Dermis blood vessel endothelial cell (primary cell): ENCODE measurements around the gene UCKL1. TPM values are rescaled to one million over a fixed set of nuclear protein-coding genes. Genes with fewer than 3 reads are reported as not detected.
A peak's percentile ranks its signal among the peaks of the same experiment; 100 is the strongest.
"Not testable (repeated sequence)": the region's sequence is repeated elsewhere in the genome, so short reads cannot be mapped to it uniquely, and the experiment has no call there.

Source experiments
- DNase-seq: peaks from one replicate; pipeline ENCODE4 v3.0.0; 2010
- total RNA-seq: library from RNA; depleted of rRNA; stranded (reverse); fragments of >200 nt; gene quantifications from 2 replicates; pipeline ENCODE4 v1.2.3, GENCODE V29; 2014

Gene UCKL1
- total RNA-seq, 1 donor from 2014 or later = 40.7 TPM

DNA sequence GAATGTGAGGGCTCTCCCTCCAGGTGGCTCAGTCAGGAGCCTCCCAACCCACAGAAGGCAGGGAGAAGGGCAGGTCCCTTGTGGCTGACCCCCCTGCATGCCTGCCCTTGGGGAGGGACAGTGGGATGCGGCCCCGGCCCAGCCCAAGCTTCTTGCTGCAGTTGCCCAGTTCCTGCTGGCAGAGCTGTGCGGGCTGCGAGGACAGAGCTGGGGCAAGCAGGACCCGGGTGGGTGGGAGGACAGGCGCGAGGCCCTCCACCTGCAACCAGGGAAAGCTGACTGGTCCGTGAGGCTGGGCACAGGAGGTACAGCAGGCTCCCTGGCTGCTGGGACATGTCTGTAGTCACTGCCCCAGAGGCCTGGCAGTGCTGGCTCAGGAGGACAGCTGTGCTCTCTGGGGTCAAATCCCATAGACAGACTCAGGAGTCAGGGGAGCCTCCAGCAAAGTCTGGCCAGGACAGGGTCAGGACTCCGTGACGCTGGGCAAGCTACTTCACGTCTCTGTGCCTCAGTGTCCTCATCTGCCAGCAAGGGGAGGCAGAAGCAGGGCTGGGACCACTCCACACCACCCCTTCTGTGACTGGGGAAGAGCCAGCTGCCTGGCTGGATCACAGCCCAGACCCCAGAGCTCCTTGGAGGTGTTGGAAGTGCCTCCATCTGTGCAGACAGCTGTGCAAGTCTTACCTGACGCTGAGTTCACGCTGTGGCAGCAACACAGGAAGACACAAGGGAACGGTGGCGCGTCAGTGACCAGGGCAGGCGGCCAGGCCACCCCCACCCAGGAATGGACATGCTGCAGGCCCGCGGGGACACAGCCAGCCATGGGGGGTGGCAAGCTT is 13.0 kb downstream of the UCKL1 start:
- DNase-seq = no peak

DNA sequence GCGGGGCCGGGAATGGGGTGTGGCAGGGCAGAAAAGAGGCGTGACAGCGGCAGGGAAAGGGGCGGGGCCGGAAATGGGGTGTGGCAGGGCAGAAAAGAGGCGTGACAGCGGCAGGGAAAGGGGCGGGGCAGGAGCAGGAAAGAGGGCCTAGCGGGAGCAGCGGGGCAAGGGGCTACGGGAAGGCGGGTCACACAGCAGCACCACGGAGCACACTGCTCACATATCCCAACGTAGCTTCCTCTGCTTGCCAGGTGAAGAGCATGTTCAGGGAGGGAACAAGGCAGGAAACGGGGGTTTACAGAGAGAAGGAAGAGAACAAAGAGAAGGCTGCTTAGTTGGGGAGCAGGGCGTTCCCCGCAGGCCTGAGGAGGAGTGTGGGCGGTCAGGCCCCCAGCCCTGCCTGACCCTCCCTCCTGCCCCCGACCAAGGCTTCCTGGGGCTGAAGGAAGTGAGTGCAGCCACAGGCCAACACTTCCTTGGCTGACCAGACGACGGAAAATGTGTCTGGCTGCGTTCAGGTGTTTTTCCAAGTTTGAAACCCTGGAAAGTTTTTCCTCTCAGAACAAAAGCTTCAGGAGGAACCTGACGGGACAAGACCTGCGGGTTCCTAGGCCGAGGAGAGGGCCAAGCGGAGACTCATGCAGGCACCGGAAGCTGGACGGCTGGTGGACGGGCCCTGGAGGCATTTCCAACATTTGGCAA is 13.8 kb downstream of the UCKL1 start:
- peak; percentile 57 for DNase-seq

DNA sequence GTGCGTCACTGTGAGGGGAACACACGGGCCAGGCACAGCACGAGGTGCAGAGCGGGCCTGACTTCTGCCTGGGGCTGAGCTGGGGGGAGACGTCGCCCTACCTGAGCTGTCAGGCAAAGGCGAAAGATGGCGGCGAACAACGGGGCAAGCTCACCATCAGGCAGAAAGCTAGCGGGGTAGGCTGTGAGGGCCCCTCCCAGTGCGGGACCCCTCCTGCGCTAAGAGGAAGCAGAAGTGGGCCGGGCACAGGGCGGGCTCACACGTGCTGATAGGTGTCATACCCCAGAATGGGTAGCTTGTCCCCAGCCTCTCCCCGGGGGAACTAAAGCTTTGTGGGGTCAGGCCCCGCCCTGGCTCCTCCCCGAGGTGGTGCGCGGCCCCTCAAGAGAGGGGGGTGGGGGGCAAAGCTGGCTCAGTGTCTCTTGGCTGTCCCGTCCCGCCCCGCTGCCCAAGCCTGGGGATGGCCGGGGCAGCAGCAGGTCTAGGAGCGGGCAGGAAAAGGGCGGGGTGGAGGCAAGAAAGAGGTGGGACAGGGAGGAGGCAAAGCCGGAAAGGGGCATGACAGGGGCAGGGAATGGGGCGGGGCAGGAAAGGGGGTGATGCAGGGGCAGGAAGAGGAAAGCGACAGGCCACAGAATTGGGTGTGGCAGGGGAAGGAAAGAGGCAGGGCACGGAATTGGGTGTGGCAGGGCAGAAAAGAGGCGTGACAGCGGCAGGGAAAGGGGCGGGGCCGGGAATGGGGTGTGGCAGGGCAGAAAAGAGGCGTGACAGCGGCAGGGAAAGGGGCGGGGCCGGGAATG is 14.7 kb downstream of the UCKL1 start:
- DNase-seq = peak; percentile 49

DNA sequence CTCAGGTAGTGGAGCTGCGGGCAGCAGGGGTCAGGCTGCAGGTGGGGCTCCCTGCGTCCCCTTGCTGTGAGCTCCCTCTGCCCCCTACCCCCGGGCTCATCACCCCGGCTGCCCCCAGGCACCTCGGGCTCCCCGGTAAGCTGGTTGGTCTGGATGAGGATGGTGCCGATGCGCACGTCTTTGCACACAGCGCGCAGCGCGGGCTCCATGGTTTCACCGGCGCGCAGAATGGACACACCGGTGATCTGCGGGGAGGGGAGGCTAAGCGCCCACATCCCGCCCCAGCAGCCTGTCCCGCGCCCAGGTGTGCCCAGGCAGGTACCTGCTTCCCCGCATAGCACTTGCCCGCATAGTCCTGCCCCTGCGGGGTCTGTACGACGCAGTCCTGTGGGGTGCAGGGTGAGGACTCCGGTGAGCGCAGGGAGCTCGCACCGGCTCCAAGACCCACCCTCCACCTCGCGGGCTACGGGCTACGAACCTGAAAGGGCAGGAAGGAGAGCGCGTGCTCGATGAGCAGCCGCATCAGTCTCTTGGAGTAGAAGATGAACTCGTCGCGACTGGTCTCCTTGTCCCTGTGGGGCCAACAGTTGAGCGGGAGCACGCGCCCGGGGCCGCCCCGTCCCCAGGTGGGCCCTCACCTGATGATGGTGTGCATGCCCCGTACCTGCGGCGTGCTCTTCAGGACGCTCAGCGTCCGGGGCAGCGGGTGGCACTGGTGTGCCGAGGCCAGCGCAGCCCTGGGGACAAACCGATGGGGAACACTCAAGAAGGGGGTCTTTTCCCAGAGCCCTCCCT is 15.5 kb downstream of the UCKL1 start:
- no peak for DNase-seq

DNA sequence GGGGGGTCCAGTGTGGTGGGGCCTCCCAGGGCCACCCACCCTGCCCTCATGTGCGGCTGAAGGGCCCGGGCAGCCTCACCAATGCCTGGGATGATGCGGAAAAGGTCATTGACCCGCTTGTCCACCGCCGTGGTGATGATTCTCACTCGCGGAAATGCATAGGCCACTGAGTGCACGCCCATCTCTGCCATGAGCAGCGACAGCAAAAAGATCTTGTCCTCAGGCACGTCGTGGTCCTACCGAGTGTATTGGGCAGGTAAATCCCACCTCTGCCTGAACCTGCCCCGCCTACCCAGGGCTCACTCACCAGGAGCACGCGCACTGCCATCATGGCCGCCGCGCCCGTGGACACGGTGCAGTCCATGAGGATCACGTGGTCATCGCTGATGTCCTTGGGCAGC is 16.1 kb downstream of the UCKL1 start:
- DNase-seq = no peak

DNA sequence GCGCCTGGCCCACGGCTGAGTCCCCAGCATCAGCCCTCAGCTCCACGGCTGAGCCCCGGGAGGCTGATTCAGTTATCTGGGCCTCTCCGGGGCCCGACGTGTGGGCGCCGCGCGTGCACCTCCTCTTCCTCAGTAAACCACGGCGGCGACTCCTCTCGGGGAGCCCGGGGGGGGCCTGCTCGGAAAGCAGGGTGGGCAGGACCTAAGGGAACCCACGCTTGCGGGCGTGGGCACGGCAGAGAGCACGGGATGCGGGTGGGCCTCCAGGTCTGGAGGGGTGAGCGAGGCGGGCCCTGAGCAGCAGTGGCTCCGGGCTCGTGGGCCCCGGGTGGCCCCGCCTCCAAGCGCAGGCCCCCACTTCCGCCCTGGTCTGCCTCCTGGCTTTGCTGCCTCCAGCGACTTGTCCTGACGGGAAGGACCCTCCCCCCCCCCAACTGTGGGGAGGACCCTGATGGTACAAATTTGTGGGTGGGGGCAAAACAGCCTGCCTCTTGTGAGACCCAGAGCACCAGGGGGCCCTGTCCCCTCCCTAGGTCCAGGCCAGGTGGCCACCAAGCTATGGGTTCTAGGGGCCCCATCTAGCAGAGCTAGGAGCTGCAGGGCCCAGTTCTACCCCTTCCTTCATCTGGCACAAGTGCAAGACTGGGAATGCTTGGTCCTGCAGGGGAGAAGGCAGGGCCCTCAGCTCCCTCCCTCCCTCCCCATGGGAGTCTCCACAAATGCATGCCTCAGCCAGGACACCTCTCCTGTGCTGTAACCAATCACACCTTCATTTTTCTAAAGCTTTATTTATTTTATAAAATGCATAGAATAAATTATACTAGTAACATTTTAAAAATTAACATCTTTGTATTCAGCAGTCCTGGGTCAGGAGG is 16.9 kb downstream of the UCKL1 start:
- DNase-seq = no peak

DNA sequence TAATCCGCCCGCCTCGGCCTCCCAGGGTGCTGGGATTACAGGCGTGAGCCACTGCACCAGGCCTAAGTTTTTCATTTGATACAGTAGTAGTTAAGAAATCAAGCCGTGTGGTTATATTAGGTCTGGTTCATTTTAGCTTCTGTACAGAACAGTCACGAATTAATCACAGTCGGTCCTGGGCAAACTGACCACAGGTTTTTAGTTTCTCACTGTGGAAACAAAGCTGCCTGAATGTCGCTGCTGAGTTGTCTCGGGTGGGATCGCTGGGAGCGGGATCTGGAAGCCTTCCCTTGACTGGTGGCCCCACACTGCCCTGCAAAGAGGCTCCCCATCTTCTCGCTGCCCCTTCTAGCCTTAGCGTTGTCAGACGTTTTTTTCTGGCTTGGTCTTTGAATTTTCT is 18.6 kb downstream of the UCKL1 start:
- DNase-seq = no peak

DNA sequence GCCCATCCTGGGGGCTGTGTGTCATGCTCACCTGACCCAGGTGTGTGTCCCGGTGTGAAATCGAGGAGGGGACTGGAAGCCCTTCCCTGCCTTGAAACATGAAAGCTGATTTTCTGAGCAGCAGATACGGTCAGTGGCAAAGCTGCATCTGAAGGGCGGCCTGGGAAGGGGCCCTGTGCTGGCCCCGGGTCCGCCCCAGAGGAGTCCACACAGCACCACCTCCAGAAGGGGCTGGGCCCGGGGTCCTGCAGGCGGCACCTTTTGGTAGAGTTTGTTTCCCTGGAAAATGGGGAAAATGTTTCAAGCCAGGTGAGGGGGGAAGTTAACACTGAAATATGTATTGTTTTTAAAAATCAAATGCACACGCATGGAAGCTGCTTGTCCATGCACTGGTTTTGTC is 20.8 kb downstream of the UCKL1 start:
- DNase-seq = no peak

DNA sequence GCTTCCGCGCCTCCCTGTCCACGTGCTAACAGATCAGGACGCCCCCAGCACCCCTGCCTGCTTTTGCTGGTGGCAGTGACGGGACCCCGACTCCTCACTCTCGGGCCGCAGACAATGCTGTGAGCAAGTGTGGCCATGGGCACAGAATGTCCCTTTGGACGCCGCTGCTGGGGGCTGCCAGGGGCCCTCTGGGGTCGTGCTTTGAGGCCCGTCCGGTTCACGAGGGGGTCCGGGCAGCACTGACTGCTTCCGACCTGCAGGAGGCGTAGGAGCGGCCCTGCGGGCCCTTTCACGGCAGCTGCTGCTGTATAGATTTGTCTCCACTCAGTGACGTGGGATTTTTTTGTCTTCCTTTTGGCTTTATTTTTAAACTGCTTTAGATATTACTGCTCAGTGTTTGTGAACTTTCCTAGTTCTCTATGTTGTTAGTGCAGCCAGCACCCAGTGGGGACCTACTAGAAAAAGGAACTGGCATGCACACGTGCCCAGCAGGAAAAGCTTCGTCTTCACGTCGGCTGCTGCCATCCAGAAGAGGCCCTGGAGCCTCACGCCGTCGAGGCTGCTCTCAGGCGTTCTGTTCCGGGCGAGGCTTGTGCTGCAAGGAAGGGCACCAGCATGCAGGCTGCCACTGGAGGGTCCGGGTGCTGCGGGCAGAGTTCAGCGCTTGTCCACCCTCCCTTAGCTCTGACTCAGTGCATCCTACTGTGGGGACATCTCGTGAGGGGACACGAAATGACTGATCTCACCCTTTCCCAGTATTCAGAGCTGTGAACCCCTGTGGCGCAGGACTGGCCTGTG is 21.7 kb downstream of the UCKL1 start:
- peak; percentile 36 for DNase-seq

DNA sequence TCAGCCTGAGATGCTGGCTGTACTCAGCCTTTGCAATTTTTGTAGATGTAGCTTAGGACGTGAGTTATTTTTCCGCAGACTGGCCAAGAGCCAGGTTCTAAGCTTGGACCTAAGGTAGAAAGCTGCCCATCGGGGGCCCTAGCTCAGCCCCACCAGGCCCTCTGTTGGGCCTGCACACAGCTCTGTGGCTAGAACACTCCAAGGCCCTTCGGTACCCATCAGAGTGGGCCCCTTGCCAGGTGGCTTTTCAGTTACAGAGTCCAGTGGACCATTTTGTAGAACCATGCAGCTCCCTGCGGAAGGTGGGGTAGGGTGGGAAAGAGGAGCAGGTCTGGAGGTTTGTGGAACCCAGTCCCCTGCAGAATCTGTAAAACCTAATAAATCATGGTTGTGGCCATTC is 22.6 kb downstream of the UCKL1 start:
- DNase-seq = no peak

DNA sequence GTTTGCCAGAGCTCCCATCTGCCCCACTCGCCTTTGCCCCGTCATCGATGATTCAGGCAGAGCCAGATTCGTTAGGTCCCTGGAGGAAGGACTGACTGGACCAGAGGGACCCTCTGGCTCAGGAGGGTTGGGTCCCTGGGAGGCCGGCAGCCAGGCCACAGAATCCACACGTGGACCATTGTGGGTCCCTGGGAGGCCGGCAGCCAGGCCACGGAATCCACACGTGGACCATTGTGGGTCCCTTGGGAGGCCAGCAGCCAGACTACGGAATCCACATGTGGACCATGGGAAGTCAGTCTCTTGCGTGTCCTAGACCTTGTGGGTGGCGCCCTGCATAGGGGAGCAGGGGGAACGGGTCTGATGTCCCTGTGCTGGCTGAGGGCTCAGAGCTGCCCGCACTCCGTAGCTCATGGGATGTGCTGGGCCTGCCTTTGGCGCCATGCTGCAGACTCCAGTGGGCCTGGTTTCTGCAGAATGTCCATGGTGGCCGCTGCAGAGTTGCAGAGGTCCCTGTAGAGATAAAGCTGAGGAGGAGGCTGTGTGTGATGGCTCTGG is 23.5 kb downstream of the UCKL1 start:
- no peak for DNase-seq

DNA sequence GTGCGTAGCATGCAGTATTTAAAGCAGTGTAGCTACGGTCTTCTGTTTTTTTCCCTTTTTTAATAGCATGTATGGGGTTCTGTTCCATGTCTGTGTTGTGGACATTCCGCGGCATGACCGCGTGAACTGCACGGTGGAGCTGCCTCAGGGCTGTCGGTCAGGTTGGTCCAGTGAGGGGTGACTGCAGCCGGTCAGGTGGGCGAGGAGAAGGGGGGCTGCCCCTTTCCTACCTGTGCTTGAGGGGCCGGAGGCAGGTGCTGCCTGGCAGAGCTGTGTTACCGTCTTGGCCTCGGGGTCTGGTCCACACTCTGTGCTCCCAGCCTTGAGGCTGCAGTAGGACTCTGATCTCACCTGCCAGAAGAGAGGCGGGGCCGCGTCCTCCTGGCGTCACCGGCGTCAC is 24.5 kb downstream of the UCKL1 start:
- no peak for DNase-seq

DNA sequence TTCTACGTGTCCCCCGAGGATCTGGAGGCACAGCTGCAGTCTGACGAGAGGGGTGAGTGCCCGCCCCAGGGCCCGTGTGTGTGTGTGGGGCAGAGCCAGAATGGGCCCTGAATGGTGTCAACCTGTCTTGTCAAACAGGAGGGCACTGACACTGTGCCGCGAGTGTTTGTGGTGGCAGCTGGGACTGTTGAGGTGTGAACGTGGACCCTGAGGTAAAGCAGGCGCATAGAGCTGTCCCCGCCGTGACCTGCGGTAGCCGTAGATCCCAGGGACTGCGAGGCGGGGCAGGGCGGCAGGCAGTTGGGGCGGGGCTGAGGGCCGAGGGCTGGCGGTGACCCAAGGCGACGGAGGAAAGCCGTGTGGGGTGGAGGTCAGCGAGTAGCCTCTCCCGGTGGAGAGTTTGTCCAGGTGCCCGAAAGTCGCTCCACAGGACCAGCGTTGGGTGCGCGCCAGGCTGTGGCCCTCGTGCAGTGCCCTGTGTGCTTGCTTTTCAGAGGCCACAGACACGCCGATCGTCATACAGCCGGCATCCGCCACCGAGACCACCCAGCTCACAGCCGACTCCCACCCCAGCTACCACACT is 25.2 kb downstream of the UCKL1 start:
- no peak for DNase-seq

DNA sequence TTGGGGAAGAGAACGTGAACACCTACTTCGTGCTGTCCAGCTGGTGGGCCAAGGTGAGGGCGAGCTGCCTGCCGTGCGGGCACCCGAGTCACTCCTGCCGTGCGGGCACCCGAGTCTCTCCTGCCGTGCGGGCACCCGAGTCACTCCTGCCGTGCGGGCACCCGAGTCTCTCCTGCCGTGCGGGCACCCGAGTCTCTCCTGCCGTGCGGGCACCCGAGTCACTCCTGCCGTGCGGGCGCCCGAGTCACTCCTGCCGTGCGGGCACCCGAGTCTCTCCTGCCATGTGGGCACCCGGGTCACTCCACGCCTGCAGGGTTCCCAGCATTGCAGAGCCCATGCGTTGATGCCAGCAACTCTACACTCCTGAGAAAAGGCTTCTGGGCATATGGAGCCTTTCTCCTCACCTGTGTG is 26.7 kb downstream of the UCKL1 start:
- not testable (repeated sequence) for DNase-seq

DNA sequence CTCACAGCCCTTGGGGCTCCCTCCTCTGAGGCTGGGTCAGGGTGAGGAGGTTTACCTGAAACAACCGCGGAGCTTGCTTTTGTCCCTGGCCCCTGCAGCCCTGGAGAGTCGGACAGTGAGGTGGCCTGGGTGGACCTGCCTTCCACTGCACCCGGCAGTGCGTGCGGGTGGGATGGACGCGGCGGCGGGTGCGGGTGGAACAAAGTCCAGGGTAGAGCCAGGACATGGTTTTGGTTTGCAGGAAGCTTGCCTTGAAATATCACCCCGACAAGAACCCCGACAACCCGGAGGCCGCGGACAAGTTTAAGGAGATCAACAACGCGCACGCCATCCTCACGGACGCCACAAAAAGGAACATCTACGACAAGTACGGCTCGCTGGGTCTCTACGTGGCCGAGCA is 27.1 kb downstream of the UCKL1 start:
- DNase-seq = no peak

DNA sequence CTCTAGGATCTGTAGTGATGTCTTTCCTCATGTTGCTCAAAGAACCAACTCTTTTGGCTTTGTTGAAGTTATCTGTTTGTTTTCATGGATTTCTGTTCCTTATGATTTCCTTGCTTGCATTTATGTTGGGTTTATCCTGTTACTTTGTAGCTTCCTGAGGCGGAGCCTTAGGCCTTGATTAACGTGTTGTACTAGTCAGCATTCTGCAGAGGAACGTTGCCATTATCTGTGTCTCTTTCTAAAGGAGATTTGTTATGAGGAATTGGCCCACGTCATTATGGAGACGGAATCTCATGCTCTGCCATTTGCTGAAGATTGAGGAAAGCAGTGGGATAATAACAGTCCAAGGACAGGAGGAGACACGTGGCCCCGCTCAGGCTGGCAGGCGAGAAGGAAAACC is 29.9 kb downstream of the UCKL1 start:
- no peak for DNase-seq

DNA sequence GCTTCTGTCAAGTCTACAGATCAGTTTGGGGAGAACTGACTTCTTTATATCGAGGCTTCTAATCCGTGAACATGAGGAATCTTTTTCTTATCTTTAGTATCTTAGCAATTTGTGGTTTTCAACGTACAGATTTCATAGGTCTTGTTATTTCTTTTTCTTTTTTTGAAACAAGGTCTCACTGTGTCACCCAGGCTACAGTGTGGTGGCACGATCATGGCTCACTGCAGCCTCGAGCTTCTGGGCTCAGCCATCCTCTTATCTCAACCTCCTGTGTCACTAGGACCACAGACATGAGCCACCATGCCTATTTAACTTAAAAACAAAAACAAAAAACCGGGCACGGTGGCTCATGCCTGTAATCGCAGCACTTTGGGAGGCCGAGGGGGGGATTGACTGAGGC is 32.0 kb downstream of the UCKL1 start:
- no peak for DNase-seq

DNA sequence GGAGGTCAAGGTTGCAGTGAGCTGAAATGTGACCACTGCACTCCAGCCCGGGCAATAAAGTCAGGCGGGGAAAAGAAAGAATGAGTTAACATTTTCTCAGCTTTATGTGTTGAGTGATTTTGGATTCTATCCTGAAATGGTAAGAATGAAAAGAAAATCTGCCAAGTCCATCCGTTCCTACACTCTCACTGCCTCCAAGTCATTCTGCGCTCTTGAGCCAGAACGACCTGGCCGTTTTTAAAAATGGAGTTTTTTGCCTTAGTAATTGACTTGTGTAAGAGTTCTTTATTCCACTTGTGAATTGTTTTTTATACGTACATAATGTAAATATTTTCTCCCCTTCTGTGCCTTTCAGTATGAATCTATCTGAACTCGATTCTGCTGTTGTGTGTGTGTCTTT is 32.6 kb downstream of the UCKL1 start:
- no peak for DNase-seq

DNA sequence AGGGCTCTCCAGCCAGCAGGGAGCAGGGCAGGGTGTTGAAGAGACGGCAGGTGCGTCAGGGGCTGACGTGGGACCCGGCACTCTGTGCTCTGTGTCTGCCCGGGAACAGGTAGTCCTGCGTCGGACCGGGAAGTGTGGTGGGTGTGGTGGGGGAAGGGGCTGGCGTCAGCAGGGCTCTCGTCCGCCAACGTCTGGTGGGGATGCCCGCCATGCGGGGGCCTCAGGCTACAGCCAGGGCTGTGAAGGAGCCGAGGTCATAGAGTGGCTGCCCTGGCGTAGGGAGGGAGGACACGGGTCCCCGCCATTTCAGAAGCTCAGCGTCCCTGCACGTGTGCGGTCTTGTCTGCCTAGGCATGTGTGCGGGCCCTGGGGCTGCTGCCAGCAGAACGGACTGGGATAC is 36.0 kb downstream of the UCKL1 start:
- no peak for DNase-seq

DNA sequence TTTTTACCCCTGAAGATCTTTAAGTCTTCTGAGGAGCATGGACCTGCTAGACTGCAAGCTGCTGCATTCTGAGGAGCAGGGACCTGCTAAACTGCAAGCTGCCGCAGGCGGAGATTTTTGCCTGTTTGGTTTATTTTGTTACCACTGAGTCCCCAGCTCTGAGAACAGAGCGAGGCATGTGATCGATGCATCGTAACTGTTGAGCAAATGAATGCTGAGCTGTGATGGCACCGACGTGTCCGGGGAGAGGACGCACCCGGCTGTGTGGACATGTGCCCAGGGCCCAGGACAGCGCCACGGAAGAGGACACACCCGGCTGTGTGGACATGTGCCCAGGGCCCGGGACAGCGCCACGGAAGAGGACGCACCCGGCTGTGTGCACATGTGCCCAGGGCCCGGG is 37.1 kb downstream of the UCKL1 start:
- no peak for DNase-seq
